ENCODE measurements around the gene RPL9.
"Not testable (repeated sequence)": the region's sequence is repeated elsewhere in the genome, so short reads cannot be mapped to it uniquely, and the experiment has no call there.

RPL9 gene

GRCh38 chr4:39464886-39465501 lies 6.3 kb upstream of the RPL9 start:
- DNase-seq = no peak

GRCh38 chr4:39458161-39458504 lies 589 bp downstream of the RPL9 start:
- DNase-seq = not testable (repeated sequence)

DNA sequence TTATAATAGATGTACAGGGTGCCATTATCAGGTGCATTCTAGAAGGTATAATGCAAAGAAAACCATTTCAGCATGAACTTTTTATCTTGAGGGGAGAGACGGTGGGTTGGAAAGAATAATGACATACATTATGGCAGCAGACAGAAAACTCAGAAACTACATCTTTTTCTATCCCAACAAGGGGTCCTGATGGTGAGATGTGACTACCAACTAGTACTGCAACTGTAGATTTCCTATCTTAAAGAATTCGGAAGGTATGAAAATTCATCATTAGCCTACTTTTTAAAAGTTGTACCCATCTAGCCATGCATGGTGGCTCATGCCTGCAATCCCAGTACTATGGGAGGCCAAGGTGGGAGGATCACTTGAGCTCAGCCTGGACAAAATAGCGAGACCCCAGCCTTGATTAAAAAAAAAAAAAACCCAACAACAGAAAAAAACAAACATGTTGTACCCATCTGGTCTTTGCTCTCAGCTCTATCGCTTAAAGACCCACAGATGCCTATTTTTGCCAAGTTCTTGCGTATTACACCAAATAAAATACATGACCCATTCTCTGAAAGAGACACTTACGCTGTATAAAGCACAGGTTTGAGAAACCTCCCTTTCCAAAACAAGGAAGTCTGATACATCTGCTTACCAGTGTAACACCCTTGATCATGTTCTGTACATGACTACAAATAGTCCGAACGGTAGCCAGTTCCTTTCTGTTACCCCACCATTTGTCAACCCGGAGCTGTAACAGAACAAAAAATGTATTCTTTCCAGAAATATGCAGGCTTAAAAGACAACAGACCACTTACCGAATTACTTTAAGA lies 1.6 kb downstream of the RPL9 start:
- no peak for DNase-seq

DNA sequence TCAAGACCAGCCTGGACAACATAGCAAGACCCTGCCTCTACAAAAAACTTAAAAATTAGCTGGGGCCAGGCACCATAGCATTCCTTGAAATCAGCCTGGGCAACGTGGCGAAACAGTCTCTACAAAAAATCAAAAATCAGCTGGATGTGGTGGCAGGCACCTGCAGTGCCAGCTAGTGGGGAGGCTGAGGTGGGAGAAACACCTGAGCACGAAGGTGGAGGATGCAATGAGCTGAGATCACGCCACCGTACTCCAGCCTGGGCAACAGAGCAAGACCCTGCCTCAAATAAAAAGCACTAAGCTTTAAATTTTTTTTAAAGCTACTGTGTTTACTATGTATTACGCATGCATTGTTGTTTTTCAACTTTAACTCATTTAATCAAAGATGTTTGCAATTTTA lies 3.2 kb downstream of the RPL9 start:
- DNase-seq = no peak

- DNase-seq = no peak
These were observed 5.0 kb downstream of the RPL9 start for GRCh38 chr4:39453738-39454137.

DNA sequence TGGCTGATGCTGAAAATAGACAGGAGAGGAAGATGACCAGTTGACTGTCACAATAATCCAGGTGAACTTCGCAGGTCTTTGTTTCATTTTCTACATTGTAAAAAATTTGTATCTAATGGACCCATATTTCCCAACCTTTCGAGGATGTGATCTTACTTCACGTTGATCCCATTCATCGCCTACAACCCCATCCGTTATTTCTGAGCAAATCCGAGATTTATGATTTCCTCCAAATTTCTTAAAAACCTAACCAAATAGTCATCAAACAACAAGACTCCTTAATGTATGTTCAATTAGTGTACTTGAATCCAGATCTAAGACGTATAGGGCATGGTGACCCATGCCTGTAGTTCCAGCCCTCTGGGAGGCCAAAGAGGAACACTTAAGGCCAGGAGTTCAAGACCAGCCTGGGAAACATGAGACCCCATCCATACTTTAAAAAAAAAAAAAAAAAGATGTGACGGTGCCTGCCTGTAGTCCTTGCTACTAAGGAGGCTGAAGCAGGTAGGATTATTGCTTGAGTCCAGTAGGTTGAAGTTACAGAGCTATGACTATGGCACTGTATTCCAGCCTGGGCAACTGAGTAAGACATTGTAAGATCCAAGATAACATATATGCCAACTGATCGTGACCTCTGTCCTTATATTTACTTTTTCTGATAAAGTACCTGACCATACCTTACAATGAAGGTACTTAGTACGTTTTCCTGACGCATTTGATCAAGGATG lies 5.7 kb downstream of the RPL9 start:
- no peak for DNase-seq

- no peak for DNase-seq
These were observed 6.4 kb downstream of the RPL9 start for GRCh38 chr4:39452153-39452859.

DNA sequence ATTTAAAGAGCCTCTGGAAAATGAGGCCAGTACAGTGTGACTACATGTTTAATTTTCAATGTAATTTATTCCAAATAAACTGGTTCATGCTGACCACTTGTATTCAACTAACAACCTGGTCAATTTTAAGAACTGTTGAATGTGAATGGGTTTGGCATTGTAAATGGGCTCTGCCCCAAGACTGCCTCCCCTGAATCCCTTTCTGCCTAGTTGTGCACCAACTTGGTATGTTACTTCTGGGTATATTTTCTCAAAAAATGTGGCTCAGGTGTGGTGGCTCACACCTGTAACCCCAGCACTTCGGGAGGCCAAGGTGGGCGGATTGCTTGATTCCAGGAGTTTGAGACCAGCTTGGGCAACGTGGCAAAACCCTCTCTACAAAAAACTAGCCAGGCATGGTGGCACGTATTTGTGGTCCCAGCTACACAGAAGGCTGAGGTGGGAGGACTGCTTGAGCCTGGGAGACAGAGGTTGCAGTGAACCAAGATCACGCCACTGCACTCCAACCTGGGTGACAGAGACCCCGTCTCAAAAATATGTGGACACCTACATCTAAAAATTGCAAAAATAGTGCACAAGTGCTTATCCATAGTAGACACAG lies 7.2 kb downstream of the RPL9 start:
- DNase-seq = no peak

DNA sequence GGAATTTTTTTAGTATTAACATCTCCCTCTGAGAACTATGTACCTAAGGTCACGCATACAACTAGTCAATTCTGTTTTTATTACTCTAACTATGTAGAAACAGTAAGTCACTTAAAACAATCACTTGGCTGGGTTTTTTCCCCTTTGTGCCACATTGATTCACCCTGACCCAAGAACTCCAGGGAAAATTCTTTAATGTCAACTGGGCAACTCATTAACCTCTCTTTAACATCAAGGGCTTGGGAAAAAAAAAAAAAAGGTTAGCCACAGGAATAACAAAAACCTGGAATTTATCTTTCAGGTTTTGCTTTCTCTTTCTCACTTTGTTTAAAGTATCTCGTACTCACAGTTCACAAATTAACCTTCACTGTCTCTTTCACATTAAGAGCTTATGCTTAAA lies 8.1 kb downstream of the RPL9 start:
- no peak for DNase-seq

DNA sequence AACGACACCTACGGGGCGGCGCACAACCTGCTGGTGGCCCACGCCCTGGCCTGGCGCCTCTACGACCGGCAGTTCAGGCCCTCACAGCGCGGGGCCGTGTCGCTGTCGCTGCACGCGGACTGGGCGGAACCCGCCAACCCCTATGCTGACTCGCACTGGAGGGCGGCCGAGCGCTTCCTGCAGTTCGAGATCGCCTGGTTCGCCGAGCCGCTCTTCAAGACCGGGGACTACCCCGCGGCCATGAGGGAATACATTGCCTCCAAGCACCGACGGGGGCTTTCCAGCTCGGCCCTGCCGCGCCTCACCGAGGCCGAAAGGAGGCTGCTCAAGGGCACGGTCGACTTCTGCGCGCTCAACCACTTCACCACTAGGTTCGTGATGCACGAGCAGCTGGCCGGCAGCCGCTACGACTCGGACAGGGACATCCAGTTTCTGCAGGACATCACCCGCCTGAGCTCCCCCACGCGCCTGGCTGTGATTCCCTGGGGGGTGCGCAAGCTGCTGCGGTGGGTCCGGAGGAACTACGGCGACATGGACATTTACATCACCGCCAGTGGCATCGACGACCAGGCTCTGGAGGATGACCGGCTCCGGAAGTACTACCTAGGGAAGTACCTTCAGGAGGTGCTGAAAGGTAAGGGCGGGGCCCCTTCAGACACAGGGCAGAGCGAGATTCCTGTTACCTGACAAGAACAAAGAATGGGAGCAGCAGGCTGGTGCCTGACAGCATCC lies 11.7 kb downstream of the RPL9 start:
- no peak for DNase-seq

DNA sequence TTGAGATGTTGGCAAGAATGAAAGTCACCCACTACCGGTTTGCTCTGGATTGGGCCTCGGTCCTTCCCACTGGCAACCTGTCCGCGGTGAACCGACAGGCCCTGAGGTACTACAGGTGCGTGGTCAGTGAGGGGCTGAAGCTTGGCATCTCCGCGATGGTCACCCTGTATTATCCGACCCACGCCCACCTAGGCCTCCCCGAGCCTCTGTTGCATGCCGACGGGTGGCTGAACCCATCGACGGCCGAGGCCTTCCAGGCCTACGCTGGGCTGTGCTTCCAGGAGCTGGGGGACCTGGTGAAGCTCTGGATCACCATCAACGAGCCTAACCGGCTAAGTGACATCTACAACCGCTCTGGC lies 12.3 kb downstream of the RPL9 start:
- DNase-seq = no peak

- no peak for DNase-seq
These were observed 15.7 kb downstream of the RPL9 start for GRCh38 chr4:39442998-39443397.

- DNase-seq = no peak
These were observed 17.1 kb downstream of the RPL9 start for GRCh38 chr4:39441593-39441992.

DNA sequence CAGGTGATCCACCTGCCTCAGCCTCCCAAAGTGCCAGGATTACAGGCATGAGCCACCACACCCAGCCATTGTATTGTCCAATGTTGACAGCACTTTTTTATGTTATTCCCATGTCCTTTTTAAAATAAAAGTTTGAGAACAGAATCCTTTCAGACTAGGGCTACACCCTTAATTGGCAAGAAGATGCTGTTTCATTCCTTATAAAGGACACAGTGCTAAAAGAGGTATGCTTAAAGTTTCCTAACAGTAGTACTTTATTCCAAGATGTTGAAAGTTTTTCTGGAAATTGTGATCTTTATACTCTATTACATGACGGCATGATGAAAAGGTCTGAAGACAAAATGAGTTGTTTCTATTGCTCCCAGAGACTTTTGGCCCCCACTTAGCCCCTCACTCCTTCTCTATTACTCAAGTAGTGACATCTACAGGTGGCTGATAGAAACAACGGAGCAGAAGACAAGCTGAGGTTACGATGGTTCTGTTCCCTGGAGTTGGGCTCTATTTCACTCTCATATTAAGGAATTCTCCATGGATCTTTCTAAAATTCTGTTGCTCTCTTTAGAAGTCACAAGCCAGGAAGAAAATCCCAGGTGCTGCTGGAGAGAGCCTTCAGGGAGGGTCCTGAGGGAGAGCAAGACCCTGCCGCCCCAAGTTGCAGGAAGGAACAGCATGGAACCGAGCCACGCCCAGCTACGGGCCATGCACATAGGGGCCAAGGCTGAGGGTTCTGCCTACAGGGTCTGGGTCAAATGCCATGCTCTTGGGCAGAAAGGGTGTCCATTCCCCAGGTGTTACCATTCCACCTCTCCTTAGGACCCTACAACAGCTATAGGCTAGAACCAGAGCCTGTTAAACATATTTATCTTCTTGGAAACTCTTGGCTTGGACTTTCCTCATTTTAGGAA lies 22.8 kb downstream of the RPL9 start:
- DNase-seq = no peak

DNA sequence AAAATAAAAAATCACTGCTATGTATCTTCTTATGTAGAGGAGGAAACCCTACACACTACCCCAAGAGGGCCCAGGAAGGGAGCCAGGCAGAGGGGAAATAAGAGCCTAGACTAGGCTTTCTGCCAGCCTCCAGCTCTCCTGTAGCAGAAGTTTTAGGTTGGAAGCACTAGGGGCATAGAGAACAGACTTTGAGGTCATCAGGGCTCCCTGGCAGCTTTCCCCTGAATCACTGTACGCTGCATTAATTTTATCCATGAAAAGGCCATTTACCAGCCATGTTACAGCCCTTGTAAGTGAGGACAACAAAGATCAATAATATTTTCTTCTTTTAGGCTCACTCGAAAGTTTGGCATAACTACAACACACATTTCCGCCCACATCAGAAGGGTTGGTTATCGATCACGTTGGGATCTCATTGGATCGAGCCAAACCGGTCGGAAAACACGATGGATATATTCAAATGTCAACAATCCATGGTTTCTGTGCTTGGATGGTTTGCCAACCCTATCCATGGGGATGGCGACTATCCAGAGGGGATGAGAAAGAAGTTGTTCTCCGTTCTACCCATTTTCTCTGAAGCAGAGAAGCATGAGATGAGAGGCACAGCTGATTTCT lies 24.7 kb downstream of the RPL9 start:
- DNase-seq = no peak

GRCh38 chr4:39429476-39430334 lies 29.0 kb downstream of the RPL9 start:
- no peak for DNase-seq

- no peak for DNase-seq
These were observed 31.1 kb downstream of the RPL9 start for GRCh38 chr4:39427520-39428114.

GRCh38 chr4:39426728-39427127 lies 32.0 kb downstream of the RPL9 start:
- DNase-seq = no peak

DNA sequence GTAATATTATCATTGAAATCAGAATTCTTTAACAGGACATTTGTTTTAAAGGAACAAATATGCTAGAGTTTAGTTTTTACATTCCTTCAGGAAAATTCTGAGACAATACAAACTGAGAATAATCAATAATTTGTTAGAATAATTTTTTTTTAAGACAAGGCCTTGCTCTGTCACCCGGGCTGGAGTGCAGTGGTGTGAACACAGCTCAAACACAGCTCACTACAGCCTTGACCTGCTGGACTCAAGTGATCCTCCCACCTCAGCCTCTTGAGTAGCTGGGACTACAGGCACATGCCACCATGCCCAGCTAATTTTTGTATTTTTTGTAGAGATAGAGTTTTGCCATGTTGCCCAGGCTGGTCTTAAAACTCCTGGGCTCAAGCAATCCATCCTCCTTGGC lies 33.4 kb downstream of the RPL9 start:
- not testable (repeated sequence) for DNase-seq
